Nephron (organoid): ENCODE data around the gene EHD4.

ENCODE experiments used
- H3K27ac Mint-ChIP-seq, 3 experiments: 2 replicates each; pipeline ENCODE4 v1.8.0; 2020; ENCODE audit warnings: mixed read lengths in 3 of 3, mild to moderate bottlenecking in 2 of 3, moderate library complexity in 1 of 3
- H3K27me3 Mint-ChIP-seq: 2 replicates; pipeline ENCODE4 v1.8.0; 2021; ENCODE audit warnings: low read depth, mild to moderate bottlenecking, moderate library complexity, mixed read lengths
- H3K36me3 Mint-ChIP-seq: 2 replicates; pipeline ENCODE4 v1.8.0; 2020; ENCODE audit warnings: low read depth, mixed read lengths
- H3K4me1 Mint-ChIP-seq: 2 replicates; pipeline ENCODE4 v1.8.0; 2020; ENCODE audit warnings: mixed read lengths
- H3K4me3 Mint-ChIP-seq, 3 experiments: 2 replicates each; pipeline ENCODE4 v1.8.0; 2020; ENCODE audit warnings: mild to moderate bottlenecking in 3 of 3, mixed read lengths in 3 of 3, moderate library complexity in 2 of 3
- H3K9me3 Mint-ChIP-seq: 2 replicates; pipeline ENCODE4 v1.8.0; 2020; ENCODE audit warnings: mixed read lengths
- CTCF ChIP-seq, 3 experiments: fragments of 200-600 bp; sonication (generic); IDR thresholded peaks; one replicate each; pipeline ENCODE4 v1.5.0; 2021; ENCODE audit warnings: antibody characterized with exemption in 3 of 3; ENCODE audit not compliant: unreplicated experiment in 3 of 3

EHD4 gene

GRCh38 chr15:41895491-41895890 is 76.9 kb downstream of the EHD4 start:
- peaks cover 57% of the 10 kb centered on the region for H3K4me1 Mint-ChIP-seq
- no peak for TF ChIP-seq CTCF (IDR thresholded peaks at IDR 0.05; ENCODE audit: unreplicated experiment in 3 of 3)
- H3K36me3 Mint-ChIP-seq, result peaks cover 4% of the 10 kb centered on the region
- no peaks in the 10 kb centered on the region for H3K9me3 Mint-ChIP-seq
- no peak overlapping the region for H3K4me3 Mint-ChIP-seq
- peaks cover 4% of the 10 kb centered on the region for H3K27me3 Mint-ChIP-seq
- H3K27ac Mint-ChIP-seq, result peak overlapping the region in 2 of 3 experiments; percentile 50 to 91

- peak overlapping the region in 2 of 3 experiments; percentile 50 to 91 for H3K27ac Mint-ChIP-seq
- no peak for TF ChIP-seq CTCF (IDR thresholded peaks at IDR 0.05; ENCODE audit: unreplicated experiment in 3 of 3)
- H3K9me3 Mint-ChIP-seq, result no peaks in the 10 kb centered on the region
- H3K27me3 Mint-ChIP-seq, result peaks cover 4% of the 10 kb centered on the region
- peaks cover 53% of the 10 kb centered on the region for H3K4me1 Mint-ChIP-seq
- H3K36me3 Mint-ChIP-seq, result peaks cover 4% of the 10 kb centered on the region
- H3K4me3 Mint-ChIP-seq, result no peak overlapping the region
Measured at GRCh38 chr15:41894791-41895463, 77.4 kb downstream of the EHD4 start.

GRCh38 chr15:41894251-41894790 is 78.0 kb downstream of the EHD4 start:
- peaks cover 4% of the 10 kb centered on the region for H3K36me3 Mint-ChIP-seq
- H3K9me3 Mint-ChIP-seq, result no peaks in the 10 kb centered on the region
- H3K27ac Mint-ChIP-seq, result no peak overlapping the region
- TF ChIP-seq CTCF (IDR thresholded peaks at IDR 0.05; ENCODE audit: unreplicated experiment in 3 of 3), result no peak
- H3K4me3 Mint-ChIP-seq, result no peak overlapping the region
- peaks cover 47% of the 10 kb centered on the region for H3K4me1 Mint-ChIP-seq
- peaks cover 4% of the 10 kb centered on the region for H3K27me3 Mint-ChIP-seq

- H3K27ac Mint-ChIP-seq, result no peak within 1 kb of the TSS
Measured at GRCh38 chr15:41893422-41894250, 78.7 kb downstream of the EHD4 start, which contains the start of gene SPTBN5. Gene SPTBN5 (minus strand): TSS chr15:41894053. CDS start chr15:41893497, 556 bp downstream.

More at GRCh38 chr15:41893422-41894250, 78.7 kb downstream of the EHD4 start, which contains the start of gene SPTBN5:
- H3K4me3 Mint-ChIP-seq, result no peak within 1 kb of the TSS
- H3K36me3 Mint-ChIP-seq, result no peaks in the 10 kb centered on the region
- H3K4me1 Mint-ChIP-seq, result peaks cover 42% of the 10 kb centered on the region
- H3K9me3 Mint-ChIP-seq, result no peaks in the 10 kb centered on the region
- H3K27me3 Mint-ChIP-seq, result peaks cover 4% of the 10 kb centered on the region
- TF ChIP-seq CTCF (IDR thresholded peaks at IDR 0.05; ENCODE audit: unreplicated experiment in 3 of 3), result no peak
